GM19328 (cell line): ENCODE results near the gene UBR1.
"Not testable (repeated sequence)": the region's sequence is repeated elsewhere in the genome, so short reads cannot be mapped to it uniquely, and the experiment has no call there.

ENCODE experiments used
- ATAC-seq: cut with Tn5 transposase; IDR thresholded peaks from one replicate; pipeline ENCODE4 v1.9.1; 2021; ENCODE audit warnings: mild to moderate bottlenecking, moderate library complexity; ENCODE audit not compliant: unreplicated experiment

The UBR1 gene

GRCh38 chr15:43105778-43106485, at the start of gene UBR1:
Gene UBR1, minus strand, starts transcription at chr15:43106038. Its CDS starts 16 bp downstream, at chr15:43106022.
- peak; percentile 81 for ATAC-seq

GRCh38 chr15:43153269-43153668, 47.4 kb upstream of the UBR1 start:
- no peak for ATAC-seq

GRCh38 chr15:43151688-43152087, 45.9 kb upstream of the UBR1 start:
- no peak for ATAC-seq

- no peak for ATAC-seq
Measured at GRCh38 chr15:43150191-43150929, 44.5 kb upstream of the UBR1 start.

- no peak for ATAC-seq
Measured at GRCh38 chr15:43146184-43146583, 40.3 kb upstream of the UBR1 start.

- ATAC-seq = no peak
Measured at GRCh38 chr15:43144512-43144911, 38.7 kb upstream of the UBR1 start.

GRCh38 chr15:43143203-43143941, 37.5 kb upstream of the UBR1 start:
- ATAC-seq = no peak

- no peak for ATAC-seq
Measured at GRCh38 chr15:43135351-43135750, 29.5 kb upstream of the UBR1 start.

- no peak for ATAC-seq
Measured at GRCh38 chr15:43134157-43134635, 28.4 kb upstream of the UBR1 start.

GRCh38 chr15:43133430-43134156, 27.8 kb upstream of the UBR1 start, which contains the start of gene TMEM62:
Gene TMEM62, plus strand, starts transcription at chr15:43133586. Its CDS starts 217 bp downstream, at chr15:43133803.
- ATAC-seq = peak; percentile 90

GRCh38 chr15:43132830-43133429, 27.1 kb upstream of the UBR1 start:
- no peak for ATAC-seq

- ATAC-seq = no peak
Measured at GRCh38 chr15:43128980-43129335, 23.1 kb upstream of the UBR1 start.

- not testable (repeated sequence) for ATAC-seq
Measured at GRCh38 chr15:43128174-43128979, 22.5 kb upstream of the UBR1 start.

- no peak for ATAC-seq
Measured at GRCh38 chr15:43127752-43128151, 21.9 kb upstream of the UBR1 start.

GRCh38 chr15:43126356-43126755, 20.5 kb upstream of the UBR1 start:
- ATAC-seq = no peak

GRCh38 chr15:43125100-43125661, 19.3 kb upstream of the UBR1 start:
- no peak for ATAC-seq

GRCh38 chr15:43121863-43122262, 16.0 kb upstream of the UBR1 start:
- ATAC-seq = no peak

GRCh38 chr15:43118829-43119228, 13.0 kb upstream of the UBR1 start:
- no peak for ATAC-seq

- no peak for ATAC-seq
Measured at GRCh38 chr15:43118286-43118685, 12.4 kb upstream of the UBR1 start.
